ENCODE results near the gene SMAD5.

DNA sequence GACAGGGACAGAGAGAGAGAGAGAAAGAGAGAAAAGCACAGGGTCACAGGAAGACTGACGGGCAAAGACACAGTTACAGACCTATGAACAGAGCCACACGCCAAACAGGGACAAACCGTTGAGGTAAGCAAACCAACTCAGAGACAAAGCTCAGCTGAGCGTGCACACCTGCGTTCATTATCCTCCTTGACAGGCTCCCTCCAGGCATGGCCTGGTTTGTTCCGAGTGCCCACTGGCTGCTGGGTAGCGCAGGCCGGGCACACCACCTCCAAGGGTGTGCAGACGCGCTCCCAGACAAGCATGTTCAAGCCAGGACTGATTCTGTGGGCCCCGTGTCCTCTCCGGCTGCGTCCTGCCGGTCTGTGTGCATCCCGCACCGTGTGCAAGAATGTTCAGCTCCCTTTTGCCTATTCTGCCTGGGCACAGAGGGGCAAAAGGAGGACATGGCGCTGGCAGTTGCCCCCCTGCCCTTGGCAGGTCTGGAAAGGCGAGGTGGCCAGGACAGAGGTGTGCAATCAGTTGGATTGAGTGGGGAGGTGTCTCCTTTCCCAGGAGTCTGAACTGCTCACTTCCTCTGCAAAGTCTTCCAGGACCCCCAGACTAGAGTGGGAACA, 60.8 kb downstream of the SMAD5 start:
- TF ChIP-seq, protein P1, sequence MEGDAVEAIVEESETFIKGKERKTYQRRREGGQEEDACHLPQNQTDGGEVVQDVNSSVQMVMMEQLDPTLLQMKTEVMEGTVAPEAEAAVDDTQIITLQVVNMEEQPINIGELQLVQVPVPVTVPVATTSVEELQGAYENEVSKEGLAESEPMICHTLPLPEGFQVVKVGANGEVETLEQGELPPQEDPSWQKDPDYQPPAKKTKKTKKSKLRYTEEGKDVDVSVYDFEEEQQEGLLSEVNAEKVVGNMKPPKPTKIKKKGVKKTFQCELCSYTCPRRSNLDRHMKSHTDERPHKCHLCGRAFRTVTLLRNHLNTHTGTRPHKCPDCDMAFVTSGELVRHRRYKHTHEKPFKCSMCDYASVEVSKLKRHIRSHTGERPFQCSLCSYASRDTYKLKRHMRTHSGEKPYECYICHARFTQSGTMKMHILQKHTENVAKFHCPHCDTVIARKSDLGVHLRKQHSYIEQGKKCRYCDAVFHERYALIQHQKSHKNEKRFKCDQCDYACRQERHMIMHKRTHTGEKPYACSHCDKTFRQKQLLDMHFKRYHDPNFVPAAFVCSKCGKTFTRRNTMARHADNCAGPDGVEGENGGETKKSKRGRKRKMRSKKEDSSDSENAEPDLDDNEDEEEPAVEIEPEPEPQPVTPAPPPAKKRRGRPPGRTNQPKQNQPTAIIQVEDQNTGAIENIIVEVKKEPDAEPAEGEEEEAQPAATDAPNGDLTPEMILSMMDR (IDR thresholded peaks at IDR 0.05) = no peak
- no peak for TF ChIP-seq EZH2 (IDR thresholded peaks at IDR 0.05)
- TF ChIP-seq EZH2phosphoT487 (IDR thresholded peaks at IDR 0.05) = no peak

Measured in neural progenitor cell (in vitro differentiated cells).